Measurements from ENCODE around the gene HOMER1.
"Not testable (repeated sequence)": the region's sequence is repeated elsewhere in the genome, so short reads cannot be mapped to it uniquely, and the experiment has no call there.

Gene HOMER1

DNA sequence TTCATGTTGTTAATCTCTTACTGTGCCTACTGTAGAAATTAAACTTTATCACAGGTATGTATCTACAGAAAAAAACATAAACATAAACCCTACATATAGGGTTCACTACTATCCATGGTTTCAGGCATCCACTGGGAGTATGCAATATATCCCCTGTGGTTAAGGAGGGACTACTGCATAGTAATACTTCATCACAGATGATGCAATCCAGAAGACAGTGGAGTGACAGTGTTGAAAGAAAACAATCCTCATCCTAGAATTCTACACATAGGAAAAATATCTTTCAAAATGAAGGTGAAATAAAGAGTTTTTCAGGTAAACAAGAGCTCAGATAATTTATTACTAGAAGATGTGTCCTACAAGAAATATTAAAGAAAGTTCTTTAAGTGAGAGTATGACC, 105.9 kb downstream of the HOMER1 start:
- DNase-seq = no peak

DNA sequence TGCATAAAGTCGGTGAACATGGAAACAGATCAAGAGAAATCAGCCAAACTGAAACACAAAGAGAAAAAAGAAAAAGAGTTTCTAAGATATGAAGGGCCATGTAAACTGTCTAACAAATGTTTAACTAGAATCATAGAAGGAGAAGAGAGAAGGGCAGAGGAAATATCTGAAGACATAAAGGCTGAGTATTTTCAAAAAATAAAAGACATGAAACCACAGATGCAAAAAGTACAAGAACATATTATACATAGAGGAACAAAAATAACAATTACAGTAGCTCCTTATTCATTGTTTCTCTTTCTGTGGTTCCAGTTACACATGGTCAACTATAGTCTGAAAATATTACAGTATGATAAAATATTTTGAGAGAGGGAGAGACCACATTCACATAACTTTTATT, 106.3 kb downstream of the HOMER1 start:
- no peak for DNase-seq

- no peak for DNase-seq
These were observed 112.7 kb downstream of the HOMER1 start for GRCh38 chr5:79401216-79401615.

- DNase-seq = no peak
These were observed 114.9 kb downstream of the HOMER1 start for GRCh38 chr5:79399046-79399445.

DNA sequence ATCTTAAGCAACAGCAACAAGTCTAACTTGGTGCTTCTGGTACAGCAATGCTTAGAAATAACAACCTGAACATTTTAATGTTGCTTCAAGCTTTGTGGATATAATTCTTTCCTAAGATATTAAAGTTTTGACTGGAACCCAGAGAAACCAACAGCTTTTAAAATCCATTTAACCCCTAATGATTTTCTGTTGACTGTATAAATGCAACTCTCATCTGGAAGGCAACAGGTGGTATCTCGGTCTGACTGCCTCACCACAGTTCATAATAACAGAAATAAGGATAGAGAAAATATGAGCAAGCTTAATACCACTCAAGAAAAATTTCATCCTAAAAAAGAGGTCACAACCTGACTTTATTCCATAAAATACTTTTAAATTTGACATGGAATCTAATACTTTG, 116.9 kb downstream of the HOMER1 start:
- DNase-seq = no peak

GRCh38 chr5:79396265-79396664, 117.7 kb downstream of the HOMER1 start:
- DNase-seq = no peak

- DNase-seq = no peak
These were observed 118.6 kb downstream of the HOMER1 start for GRCh38 chr5:79395296-79395695.

DNA sequence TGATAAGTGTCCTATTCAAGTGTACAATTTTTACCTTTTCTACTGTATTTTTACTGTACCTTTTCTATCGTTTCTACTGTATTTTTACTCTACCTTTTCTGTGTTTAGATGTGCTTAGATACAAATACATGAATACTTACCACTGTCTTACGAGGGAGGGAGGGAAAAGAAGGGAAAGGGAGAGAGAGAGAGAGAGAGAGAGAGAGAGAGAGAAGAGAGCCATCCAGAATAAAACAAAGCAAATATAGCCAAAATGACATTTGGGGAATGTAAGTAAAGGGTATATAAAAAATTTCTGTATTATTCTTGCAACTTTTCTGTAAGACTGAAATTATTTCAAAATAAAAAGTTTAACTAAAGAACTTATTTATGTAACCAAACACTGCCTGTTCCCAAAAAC, 121.2 kb downstream of the HOMER1 start:
- DNase-seq = no peak

DNA sequence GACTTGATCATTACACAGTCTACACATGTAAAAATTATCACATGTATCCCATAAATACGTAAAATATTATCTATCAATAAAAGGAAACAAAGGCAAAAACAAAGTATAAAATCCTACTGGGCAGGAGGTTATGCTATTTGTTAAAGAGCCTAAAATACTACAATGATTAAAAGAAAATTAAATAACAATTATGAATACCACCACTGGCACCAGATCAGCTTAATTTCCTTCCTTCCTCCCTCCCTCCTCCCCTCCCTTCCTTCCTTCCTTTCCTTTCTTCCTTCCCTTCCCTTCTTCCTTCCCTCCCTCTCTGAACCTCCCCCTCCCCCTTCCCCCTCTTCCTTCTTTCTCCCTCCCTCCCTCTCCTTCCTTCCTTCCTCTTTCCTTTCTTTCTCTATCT, 127.3 kb downstream of the HOMER1 start:
- no peak for DNase-seq

DNA sequence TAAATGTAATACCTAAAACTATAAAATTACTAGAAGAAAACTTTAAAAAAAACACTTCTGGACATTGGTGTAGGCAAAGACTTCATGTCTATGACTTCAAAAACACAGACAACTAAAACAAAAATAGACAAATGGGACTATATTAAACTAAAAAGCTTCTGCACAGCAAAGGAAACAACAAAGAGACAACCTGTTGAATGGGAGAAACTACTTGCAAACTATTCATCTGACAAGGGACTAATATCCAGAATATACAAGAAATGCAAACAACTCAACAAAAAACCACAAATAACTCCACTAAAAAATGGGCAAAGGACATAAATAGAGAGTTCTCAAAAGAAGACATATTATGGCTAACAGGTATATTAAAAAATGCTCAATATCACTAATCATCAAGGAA, 128.8 kb downstream of the HOMER1 start:
- DNase-seq = not testable (repeated sequence)

DNA sequence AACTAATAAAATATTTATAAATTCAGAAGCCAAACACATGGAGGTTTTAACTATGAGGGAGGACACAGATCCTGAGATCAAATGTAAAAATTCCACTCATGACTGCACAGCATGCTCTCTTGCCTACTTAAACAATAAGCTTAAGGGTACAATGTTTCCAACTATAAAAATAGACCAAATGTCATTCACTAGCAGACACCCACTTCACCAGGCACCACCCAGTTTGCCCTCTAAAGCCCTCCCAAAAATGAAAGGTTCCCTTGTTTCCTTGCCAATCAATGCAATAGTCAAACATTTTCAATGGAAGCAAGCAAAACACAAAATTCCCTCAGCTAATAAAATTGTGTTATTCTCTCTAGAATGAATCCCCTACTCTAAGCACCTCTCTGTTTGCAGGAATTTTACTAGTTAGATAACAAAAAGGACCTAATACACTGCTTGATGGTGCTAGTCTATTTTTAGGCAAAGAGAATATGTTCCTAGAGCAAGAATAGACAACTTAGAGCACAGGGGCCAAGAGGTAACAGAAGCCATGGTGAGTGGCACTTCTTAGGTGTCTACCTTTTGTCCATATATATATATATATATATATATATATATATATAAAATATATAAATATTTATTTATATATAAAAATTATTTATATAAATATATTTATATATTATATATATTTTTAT, 135.3 kb downstream of the HOMER1 start:
- DNase-seq = no peak

DNA sequence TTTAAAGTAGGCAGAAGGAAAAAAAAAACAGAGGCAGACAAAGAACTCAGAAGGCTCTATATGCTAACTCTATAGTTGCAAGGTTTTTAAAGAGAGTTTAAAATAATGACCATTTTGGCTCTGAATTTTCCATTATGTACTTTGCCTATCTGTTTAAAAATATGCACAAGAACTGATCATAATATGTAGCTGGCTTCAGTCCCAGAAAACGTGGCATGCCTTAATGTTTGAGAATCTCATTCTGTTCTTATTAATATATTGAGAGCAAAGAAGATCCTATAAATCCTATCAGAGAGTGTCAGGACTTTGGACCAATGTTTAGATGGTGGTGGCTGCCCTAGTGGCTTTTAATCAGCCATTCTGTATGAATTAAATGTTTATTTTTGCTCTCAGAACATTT, 156.5 kb downstream of the HOMER1 start:
- DNase-seq = no peak

DNA sequence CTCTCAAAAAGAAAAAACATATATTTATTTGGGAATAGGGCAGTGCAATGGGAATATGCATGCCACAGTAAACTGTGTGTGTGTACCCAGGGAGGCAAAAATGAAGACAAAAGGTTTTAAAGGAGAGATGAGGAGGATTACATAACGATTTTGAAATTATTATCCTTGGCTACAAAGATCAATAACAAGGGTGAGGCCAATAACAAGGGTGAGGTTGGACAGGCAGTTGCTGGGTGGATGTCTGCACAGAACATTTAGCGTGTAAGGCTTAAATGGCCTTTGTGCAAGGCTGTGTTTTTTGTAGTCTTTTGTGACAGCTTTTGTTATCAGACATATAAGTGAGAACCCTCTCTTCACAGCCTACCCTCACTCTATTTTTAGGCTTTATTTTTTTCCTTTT, 164.1 kb downstream of the HOMER1 start:
- DNase-seq = no peak

DNA sequence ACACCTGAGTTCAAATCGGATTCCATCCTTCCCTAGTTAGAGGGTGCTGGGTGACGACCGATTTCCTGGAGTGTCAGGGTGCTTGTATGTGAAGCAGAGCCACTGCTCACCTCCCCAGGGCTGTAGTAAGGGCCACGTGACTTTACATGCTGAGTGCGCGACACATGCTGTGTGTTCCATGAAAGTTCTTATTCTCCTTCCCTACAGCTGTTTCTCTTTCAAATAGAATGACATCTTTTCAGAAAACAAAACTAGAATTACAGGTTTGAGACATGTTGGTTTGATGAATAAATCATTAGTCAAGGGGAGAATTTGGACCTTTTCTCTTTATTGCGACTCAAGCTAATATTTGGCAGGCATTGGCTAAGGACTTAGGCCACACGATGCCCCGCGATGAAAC, 164.9 kb downstream of the HOMER1 start:
- no peak for DNase-seq

- no peak for DNase-seq
These were observed 167.5 kb downstream of the HOMER1 start for GRCh38 chr5:79346420-79346824.

- DNase-seq = no peak
These were observed 179.9 kb downstream of the HOMER1 start for GRCh38 chr5:79333852-79334557.

- DNase-seq = no peak
These were observed 183.9 kb downstream of the HOMER1 start for GRCh38 chr5:79330071-79330470.

DNA sequence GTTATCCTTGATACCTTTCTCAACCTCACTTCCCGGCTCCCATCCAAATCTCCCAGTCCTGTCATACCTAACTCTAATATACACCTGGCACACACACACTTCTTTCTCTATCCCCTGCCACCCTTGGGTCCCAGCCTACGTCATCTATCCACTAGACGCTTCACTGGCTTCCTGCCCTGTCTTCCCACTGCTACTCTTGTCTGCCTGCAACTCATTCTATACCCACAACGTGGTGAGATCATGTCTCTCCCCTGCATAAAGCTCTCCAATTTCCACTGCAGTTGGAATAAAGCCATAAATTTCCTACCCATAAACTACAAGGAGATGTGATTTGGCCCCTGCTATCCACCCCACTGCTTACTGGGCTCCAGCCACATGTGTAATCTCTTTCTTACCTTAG, 184.5 kb downstream of the HOMER1 start:
- DNase-seq = no peak
